ENCODE results near the gene DMWD. TPM values are rescaled to one million over a fixed set of nuclear protein-coding genes. Genes with fewer than 3 reads are reported as not detected.

Gene DMWD
- polyA plus RNA-seq, 2 donors, result 12.4 to 34.6 TPM

GRCh38 chr19:45781214-45782161 is 11.2 kb downstream of the DMWD start:
- no peaks in the 10 kb centered on the region for H3K9me3 ChIP-seq (ENCODE audit: control insufficient read depth in 2 of 2, insufficient read depth in 1 of 2, low read depth in 1 of 2, low read length in 1 of 2)
- H3K27ac ChIP-seq (ENCODE audit: low read depth in 2 of 2, low read length in 1 of 2), result peak overlapping the region; percentile 87 to 90
- 28 to 36% methylated on average over 17 of the region's 17 CpGs for WGBS, 2 donors
- peak overlapping the region; percentile 39 to 51 for H3K4me3 ChIP-seq (ENCODE audit: low read depth in 1 of 2, low read length in 2 of 2)
- H3K36me3 ChIP-seq (ENCODE audit: control insufficient read depth in 2 of 2, insufficient read depth in 2 of 2, low read length in 1 of 2), result peaks cover 0 to 26% of the 10 kb centered on the region in 2 donors
- no peaks in the 10 kb centered on the region for H3K27me3 ChIP-seq (ENCODE audit: control insufficient read depth in 1 of 2, insufficient read depth in 2 of 2, low read length in 2 of 2)
- H3K4me1 ChIP-seq (ENCODE audit: control insufficient read depth in 2 of 2, insufficient read depth in 2 of 2, low read length in 1 of 2), result peaks cover 21 to 26% of the 10 kb centered on the region in 2 donors

- Histone ChIP-seq H3K36me3 (ENCODE audit: control insufficient read depth in 2 of 2, insufficient read depth in 2 of 2, low read length in 1 of 2) (peaks cover 0 to 20% of the 10 kb centered on the region in 2 donors), H3K27me3 (ENCODE audit: control insufficient read depth in 1 of 2, insufficient read depth in 2 of 2, low read length in 2 of 2) (no peaks in the 10 kb centered on the region), H3K4me1 (ENCODE audit: control insufficient read depth in 2 of 2, insufficient read depth in 2 of 2, low read length in 1 of 2) (peaks cover 21 to 24% of the 10 kb centered on the region in 2 donors), H3K27ac (ENCODE audit: low read depth in 2 of 2, low read length in 1 of 2) (peak overlapping the region; percentile 87 to 90), H3K4me3 (ENCODE audit: low read depth in 1 of 2, low read length in 2 of 2) (peak overlapping the region; percentile 39 to 51), H3K9me3 (ENCODE audit: control insufficient read depth in 2 of 2, insufficient read depth in 1 of 2, low read depth in 1 of 2, low read length in 1 of 2) (no peaks in the 10 kb centered on the region)
- 39 to 43% methylated on average over 13 of the region's 13 CpGs for WGBS, 2 donors
These were observed 12.0 kb downstream of the DMWD start for GRCh38 chr19:45780448-45781213.

GRCh38 chr19:45780146-45780447 is 12.5 kb downstream of the DMWD start:
- Histone ChIP-seq H3K4me3 (ENCODE audit: low read depth in 1 of 2, low read length in 2 of 2) (no peak overlapping the region), H3K27ac (ENCODE audit: low read depth in 2 of 2, low read length in 1 of 2) (peak overlapping the region; percentile 36 to 87), H3K4me1 (ENCODE audit: control insufficient read depth in 2 of 2, insufficient read depth in 2 of 2, low read length in 1 of 2) (peaks cover 21 to 24% of the 10 kb centered on the region in 2 donors), H3K9me3 (ENCODE audit: control insufficient read depth in 2 of 2, insufficient read depth in 1 of 2, low read depth in 1 of 2, low read length in 1 of 2) (no peaks in the 10 kb centered on the region), H3K27me3 (ENCODE audit: control insufficient read depth in 1 of 2, insufficient read depth in 2 of 2, low read length in 2 of 2) (no peaks in the 10 kb centered on the region), H3K36me3 (ENCODE audit: control insufficient read depth in 2 of 2, insufficient read depth in 2 of 2, low read length in 1 of 2) (peaks cover 0 to 15% of the 10 kb centered on the region in 2 donors)
- 28 to 42% methylated on average over 4 of the region's 4 CpGs for WGBS, 2 donors

DNA sequence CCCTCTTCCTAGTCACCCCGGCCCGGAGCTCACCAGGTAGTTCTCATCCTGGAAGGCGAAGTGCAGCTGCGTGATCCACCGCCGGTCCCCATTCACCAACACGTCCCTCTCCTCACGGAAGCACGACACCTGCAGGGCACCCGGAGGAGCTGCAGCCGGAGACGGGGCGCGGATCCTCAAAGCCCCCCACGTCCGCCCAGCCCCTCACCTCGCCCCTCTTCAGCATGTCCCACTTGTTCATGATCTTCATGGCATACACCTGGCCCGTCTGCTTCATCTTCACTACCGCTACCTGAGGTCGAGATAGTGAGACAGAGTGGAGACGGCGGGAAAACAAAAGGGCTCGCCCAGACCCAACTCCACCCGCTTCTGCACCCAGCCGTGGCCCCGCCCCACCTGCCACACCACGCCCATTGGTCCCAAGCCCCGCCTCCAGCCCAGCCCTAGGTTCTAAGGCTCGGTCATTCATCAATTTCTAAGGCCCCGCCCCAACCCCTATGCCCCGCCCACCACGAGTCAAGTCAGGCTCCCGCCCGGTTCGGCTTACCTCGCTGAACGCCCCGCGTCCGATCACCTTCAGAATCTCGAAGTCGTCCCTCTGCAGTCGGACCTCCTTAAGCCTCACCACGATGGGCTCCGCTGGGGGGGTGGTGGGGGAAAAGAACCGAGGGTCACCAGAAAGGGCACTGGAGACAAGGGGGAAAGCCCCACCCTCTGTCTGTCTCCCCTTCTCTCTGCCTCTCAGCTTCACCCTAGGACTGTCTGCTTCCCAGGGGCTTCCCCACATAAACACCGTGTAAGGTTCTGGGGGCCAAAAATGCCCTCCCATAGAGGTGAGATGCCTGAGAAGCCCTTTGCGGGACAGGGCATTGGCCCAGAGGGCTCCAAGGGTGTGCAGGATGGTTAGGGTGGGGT is 13.2 kb downstream of the DMWD start:
- WGBS, 2 donors, result 6 to 8% methylated on average over 48 of the region's 48 CpGs
- Histone ChIP-seq H3K27me3 (ENCODE audit: control insufficient read depth in 1 of 2, insufficient read depth in 2 of 2, low read length in 2 of 2) (no peaks in the 10 kb centered on the region), H3K4me1 (ENCODE audit: control insufficient read depth in 2 of 2, insufficient read depth in 2 of 2, low read length in 1 of 2) (peaks cover 21 to 24% of the 10 kb centered on the region in 2 donors), H3K9me3 (ENCODE audit: control insufficient read depth in 2 of 2, insufficient read depth in 1 of 2, low read depth in 1 of 2, low read length in 1 of 2) (no peaks in the 10 kb centered on the region), H3K36me3 (ENCODE audit: control insufficient read depth in 2 of 2, insufficient read depth in 2 of 2, low read length in 1 of 2) (peaks cover 0 to 17% of the 10 kb centered on the region in 2 donors), H3K4me3 (ENCODE audit: low read depth in 1 of 2, low read length in 2 of 2) (peak overlapping the region; percentile 24 to 39), H3K27ac (ENCODE audit: low read depth in 2 of 2, low read length in 1 of 2) (peak overlapping the region; percentile 36 to 87)

GRCh38 chr19:45778010-45778661 is 14.5 kb downstream of the DMWD start:
- Histone ChIP-seq H3K4me3 (ENCODE audit: low read depth in 1 of 2, low read length in 2 of 2) (no peak overlapping the region), H3K4me1 (ENCODE audit: control insufficient read depth in 2 of 2, insufficient read depth in 2 of 2, low read length in 1 of 2) (peaks cover 16 to 24% of the 10 kb centered on the region in 2 donors), H3K9me3 (ENCODE audit: control insufficient read depth in 2 of 2, insufficient read depth in 1 of 2, low read depth in 1 of 2, low read length in 1 of 2) (no peaks in the 10 kb centered on the region), H3K36me3 (ENCODE audit: control insufficient read depth in 2 of 2, insufficient read depth in 2 of 2, low read length in 1 of 2) (peaks cover 0 to 17% of the 10 kb centered on the region in 2 donors), H3K27me3 (ENCODE audit: control insufficient read depth in 1 of 2, insufficient read depth in 2 of 2, low read length in 2 of 2) (no peaks in the 10 kb centered on the region), H3K27ac (ENCODE audit: low read depth in 2 of 2, low read length in 1 of 2) (no peak overlapping the region)
- WGBS, 2 donors, result 91 to 94% methylated on average over 28 of the region's 28 CpGs

DNA sequence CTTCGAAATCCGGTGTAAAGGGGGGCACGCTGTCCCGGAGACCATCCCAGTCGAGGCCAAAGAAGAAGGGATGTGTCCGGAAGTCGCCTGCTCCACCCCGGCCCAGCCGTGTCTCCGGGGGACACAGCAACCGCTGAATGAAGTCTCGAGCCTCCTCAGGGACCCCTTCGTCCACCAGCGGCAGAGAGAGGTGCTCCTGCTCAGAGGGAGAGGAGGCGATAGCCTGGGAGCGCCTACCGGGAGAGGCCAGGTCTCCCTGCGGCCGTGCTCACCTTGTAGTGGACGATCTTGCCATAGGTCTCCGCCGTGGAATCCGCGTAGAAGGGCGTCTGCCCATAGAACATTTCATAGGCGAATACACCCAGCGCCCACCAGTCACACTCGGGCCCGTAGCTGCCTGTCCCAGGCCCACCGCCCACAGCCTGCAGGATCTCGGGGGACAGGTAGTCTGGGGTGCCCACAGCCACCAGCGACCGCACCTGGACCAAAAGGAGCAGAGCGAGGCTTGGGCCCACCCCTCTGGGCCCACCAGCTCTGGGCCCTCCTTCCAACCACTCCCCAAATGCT is 15.2 kb downstream of the DMWD start:
- Histone ChIP-seq H3K27ac (ENCODE audit: low read depth in 2 of 2, low read length in 1 of 2) (no peak overlapping the region), H3K9me3 (ENCODE audit: control insufficient read depth in 2 of 2, insufficient read depth in 1 of 2, low read depth in 1 of 2, low read length in 1 of 2) (no peaks in the 10 kb centered on the region), H3K4me3 (ENCODE audit: low read depth in 1 of 2, low read length in 2 of 2) (no peak overlapping the region), H3K27me3 (ENCODE audit: control insufficient read depth in 1 of 2, insufficient read depth in 2 of 2, low read length in 2 of 2) (no peaks in the 10 kb centered on the region), H3K36me3 (ENCODE audit: control insufficient read depth in 2 of 2, insufficient read depth in 2 of 2, low read length in 1 of 2) (peaks cover 0 to 20% of the 10 kb centered on the region in 2 donors), H3K4me1 (ENCODE audit: control insufficient read depth in 2 of 2, insufficient read depth in 2 of 2, low read length in 1 of 2) (peaks cover 16 to 24% of the 10 kb centered on the region in 2 donors)
- 94 to 95% methylated on average over 34 of the region's 34 CpGs for WGBS, 2 donors

DNA sequence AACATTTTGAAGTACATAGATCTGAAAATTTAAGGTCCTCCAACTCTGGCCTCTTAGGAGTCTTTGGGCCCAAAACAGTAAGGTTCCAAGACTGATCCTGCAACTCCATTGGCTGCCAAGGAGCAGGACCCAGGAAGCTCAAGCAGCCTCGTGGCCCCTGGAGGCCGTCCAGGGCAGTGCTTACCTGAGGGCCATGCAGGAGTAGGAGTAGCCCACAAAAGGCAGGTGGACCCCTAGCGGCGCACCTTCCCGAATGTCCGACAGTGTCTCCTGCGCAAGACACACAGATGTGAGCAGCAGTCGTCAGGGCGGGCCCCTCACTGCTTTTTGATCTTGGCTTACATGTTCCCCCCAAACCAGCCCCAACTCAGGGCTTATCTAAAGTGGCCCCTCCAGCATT is 17.9 kb downstream of the DMWD start:
- Histone ChIP-seq H3K9me3 (ENCODE audit: control insufficient read depth in 2 of 2, insufficient read depth in 1 of 2, low read depth in 1 of 2, low read length in 1 of 2) (no peaks in the 10 kb centered on the region), H3K4me1 (ENCODE audit: control insufficient read depth in 2 of 2, insufficient read depth in 2 of 2, low read length in 1 of 2) (peaks cover 6 to 13% of the 10 kb centered on the region in 2 donors), H3K27ac (ENCODE audit: low read depth in 2 of 2, low read length in 1 of 2) (no peak overlapping the region), H3K36me3 (ENCODE audit: control insufficient read depth in 2 of 2, insufficient read depth in 2 of 2, low read length in 1 of 2) (peaks cover 0 to 26% of the 10 kb centered on the region in 2 donors), H3K27me3 (ENCODE audit: control insufficient read depth in 1 of 2, insufficient read depth in 2 of 2, low read length in 2 of 2) (no peaks in the 10 kb centered on the region), H3K4me3 (ENCODE audit: low read depth in 1 of 2, low read length in 2 of 2) (no peak overlapping the region)
- WGBS, 2 donors, result 85 to 88% methylated on average over 9 of the region's 9 CpGs

DNA sequence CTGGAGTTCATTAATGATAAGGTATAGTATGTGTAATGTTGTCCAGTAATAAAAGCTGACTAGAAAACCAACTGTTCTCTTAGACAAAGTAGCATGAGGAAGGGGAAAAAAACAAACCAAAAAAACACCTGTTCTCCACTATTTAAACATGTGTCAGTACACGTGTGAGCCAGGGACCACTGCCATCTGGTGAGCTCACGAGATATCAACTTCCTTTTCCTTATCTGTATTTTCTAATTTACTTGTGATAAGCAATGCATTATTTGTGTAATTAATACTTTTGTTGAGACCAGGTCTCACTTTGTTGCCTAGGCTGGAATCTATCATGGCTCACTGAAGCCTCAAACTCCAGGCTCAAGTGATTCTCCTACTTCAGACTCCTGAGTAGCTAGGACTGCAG is 19.3 kb downstream of the DMWD start:
- H3K4me1 ChIP-seq (ENCODE audit: control insufficient read depth in 2 of 2, insufficient read depth in 2 of 2, low read length in 1 of 2), result peaks cover 0 to 5% of the 10 kb centered on the region in 2 donors
- H3K27me3 ChIP-seq (ENCODE audit: control insufficient read depth in 1 of 2, insufficient read depth in 2 of 2, low read length in 2 of 2), result no peaks in the 10 kb centered on the region
- H3K36me3 ChIP-seq (ENCODE audit: control insufficient read depth in 2 of 2, insufficient read depth in 2 of 2, low read length in 1 of 2), result peaks cover 0 to 26% of the 10 kb centered on the region in 2 donors
- no peak overlapping the region for H3K27ac ChIP-seq (ENCODE audit: low read depth in 2 of 2, low read length in 1 of 2)
- WGBS, 2 donors, result 30 to 50% methylated on average over 2 of the region's 2 CpGs
- H3K4me3 ChIP-seq (ENCODE audit: low read depth in 1 of 2, low read length in 2 of 2), result no peak overlapping the region
- no peaks in the 10 kb centered on the region for H3K9me3 ChIP-seq (ENCODE audit: control insufficient read depth in 2 of 2, insufficient read depth in 1 of 2, low read depth in 1 of 2, low read length in 1 of 2)

All from esophagus (tissue), 2 donors.